ENCODE measurements around the gene CISTR. TPM values are rescaled to one million over a fixed set of nuclear protein-coding genes. Genes with fewer than 3 reads are reported as not detected.

The CISTR gene
- total RNA-seq, 4 donors from 2014 or later = not detected

DNA sequence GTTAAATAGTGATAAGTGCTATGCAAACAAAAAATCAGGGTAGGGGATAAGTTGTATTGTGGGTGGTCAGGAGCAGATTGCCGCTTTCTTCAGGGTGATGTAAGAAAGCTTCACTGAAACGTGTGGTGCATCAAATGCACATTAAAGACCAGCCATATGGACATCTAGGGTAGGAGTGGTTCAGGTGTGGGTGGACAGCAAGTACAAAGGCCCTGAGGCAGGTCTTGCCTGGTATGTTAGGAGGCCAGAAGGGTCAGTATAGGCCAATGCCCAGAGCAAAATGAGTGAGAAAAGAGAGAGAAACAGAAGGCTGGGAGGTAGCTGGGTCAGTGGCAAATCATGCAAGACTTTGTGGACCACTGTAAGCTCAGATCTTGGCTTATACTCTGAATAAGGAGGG is 25.6 kb upstream of the CISTR start:
- H3K27ac ChIP-seq (replicated peaks in 1 of 4) = no peak overlapping the region
- no peak for DNase-seq (ENCODE audit: extremely low spot score)
- H3K4me3 ChIP-seq = no peak overlapping the region
- TF ChIP-seq POLR2AphosphoS5 (IDR thresholded peaks at IDR 0.05) (no peak), CTCF (IDR thresholded peaks at IDR 0.05) (no peak), POLR2A (IDR thresholded peaks at IDR 0.05; ENCODE audit: low read depth) (no peak), EP300 (IDR thresholded peaks at IDR 0.05) (no peak)
- peaks cover 0 to 7% (median 0%) of the 10 kb centered on the region in 4 donors for H3K4me1 ChIP-seq
- no peaks in the 10 kb centered on the region for H3K36me3 ChIP-seq
- H3K9me3 ChIP-seq = no peaks in the 10 kb centered on the region
- 73% methylated on average over 2 of the region's 2 CpGs for WGBS
- peaks cover 0 to 33% (median 0%) of the 10 kb centered on the region in 4 donors for H3K27me3 ChIP-seq
- intact Hi-C loops (cut with DNase I) = no loop called here

DNA sequence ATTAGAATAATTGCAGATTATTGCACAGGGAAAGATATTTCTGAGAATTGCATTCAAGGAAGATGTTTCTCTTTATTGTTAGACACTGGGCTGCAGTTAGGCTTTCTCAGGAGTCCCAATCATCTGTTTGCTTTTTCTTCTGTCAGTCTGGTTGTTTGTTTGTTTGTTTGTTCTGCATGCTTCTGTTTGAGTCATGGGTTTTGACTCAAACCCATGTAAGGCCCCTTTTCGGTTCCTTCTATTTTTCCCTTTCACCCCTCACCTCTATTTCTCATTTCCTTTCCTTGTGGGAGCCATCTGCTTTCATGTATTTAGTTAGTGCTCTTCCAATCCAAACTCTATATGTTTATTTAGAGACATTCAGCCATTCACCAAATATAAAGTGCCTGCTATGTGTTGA is 25.1 kb upstream of the CISTR start:
- TF ChIP-seq POLR2AphosphoS5 (IDR thresholded peaks at IDR 0.05) (no peak), CTCF (IDR thresholded peaks at IDR 0.05) (no peak), POLR2A (IDR thresholded peaks at IDR 0.05; ENCODE audit: low read depth) (no peak), EP300 (IDR thresholded peaks at IDR 0.05) (no peak)
- intact Hi-C loops (cut with DNase I) = no loop called here
- Histone ChIP-seq H3K4me3 (no peak overlapping the region), H3K4me1 (peaks cover 0 to 7% (median 0%) of the 10 kb centered on the region in 4 donors), H3K36me3 (no peaks in the 10 kb centered on the region), H3K9me3 (no peaks in the 10 kb centered on the region), H3K27ac (replicated peaks in 1 of 4) (no peak overlapping the region), H3K27me3 (peaks cover 0 to 30% (median 0%) of the 10 kb centered on the region in 4 donors)
- WGBS = 93% methylated on average over 1 of the region's 1 CpG
- no peak for DNase-seq (ENCODE audit: extremely low spot score)

DNA sequence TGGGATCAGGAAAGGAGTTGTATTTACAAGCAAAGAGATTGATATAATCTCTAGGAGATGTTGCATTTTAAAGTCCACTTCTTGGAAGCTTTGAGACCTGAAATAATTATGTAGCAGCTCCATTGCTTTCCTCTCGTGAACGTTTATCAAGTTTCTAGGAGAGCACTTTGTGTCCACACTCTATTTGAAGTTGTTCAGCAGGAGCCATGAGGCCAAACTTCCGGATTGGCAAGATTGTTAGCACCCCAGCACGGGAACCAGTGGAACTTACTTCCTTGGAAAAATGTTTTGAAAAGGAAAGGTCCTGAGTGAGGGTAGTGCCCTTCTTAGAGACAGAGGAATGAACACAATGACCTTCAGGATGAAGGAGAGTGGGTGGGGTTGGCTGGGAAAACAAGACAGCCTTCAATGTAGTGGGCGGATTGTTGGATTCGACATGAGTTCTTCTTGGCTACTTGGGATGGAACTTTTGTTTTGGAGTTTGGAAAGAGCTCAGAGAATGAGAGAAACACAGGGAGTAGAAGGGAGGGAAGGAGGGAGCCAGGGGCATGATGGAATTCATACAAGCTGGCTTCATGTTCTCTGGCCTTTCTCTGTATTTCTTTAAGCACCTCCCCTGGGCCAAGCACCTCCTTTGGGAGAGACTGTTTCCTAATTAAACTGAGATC is 23.8 kb upstream of the CISTR start:
- TF ChIP-seq EP300 (IDR thresholded peaks at IDR 0.05) = no peak
- no peak for TF ChIP-seq POLR2AphosphoS5 (IDR thresholded peaks at IDR 0.05)
- TF ChIP-seq CTCF (IDR thresholded peaks at IDR 0.05) = no peak
- TF ChIP-seq POLR2A (IDR thresholded peaks at IDR 0.05; ENCODE audit: low read depth) = no peak
- peaks cover 0 to 7% (median 0%) of the 10 kb centered on the region in 4 donors for H3K4me1 ChIP-seq
- H3K4me3 ChIP-seq = no peak overlapping the region
- DNase-seq (ENCODE audit: extremely low spot score) = no peak
- H3K9me3 ChIP-seq = no peaks in the 10 kb centered on the region
- H3K36me3 ChIP-seq = no peaks in the 10 kb centered on the region
- intact Hi-C loops (cut with DNase I) = no loop called here
- 53% methylated on average over 6 of the region's 6 CpGs for WGBS
- peaks cover 0 to 19% (median 0%) of the 10 kb centered on the region in 4 donors for H3K27me3 ChIP-seq
- H3K27ac ChIP-seq (replicated peaks in 1 of 4) = peak overlapping the region in 1 of 4 donors; percentile 8

DNA sequence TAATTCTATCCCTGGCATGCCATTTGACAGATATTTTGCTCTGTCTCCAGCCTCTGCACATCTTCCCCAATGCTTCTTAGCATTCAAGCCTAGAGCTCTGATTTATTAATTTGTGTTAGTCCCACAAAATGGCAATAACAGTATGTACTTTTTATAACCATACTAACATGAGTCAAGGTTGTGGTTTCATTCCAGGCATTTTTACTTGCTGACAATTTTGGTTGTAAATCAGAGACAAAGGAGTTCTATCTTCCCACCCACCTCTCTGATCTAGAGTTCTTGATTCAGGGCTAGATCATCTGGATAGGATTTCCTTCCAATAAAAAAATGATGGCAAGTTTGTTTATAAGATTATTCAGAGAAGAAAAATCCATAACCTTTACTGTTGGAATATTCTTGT is 18.5 kb upstream of the CISTR start:
- peaks cover 0 to 38% (median 2%) of the 10 kb centered on the region in 4 donors for H3K27me3 ChIP-seq
- intact Hi-C loops (cut with DNase I) = no loop called here
- no peak overlapping the region for H3K27ac ChIP-seq (replicated peaks in 1 of 4)
- H3K36me3 ChIP-seq = no peaks in the 10 kb centered on the region
- no peak for TF ChIP-seq POLR2AphosphoS5 (IDR thresholded peaks at IDR 0.05)
- no peak for TF ChIP-seq CTCF (IDR thresholded peaks at IDR 0.05)
- no peak for TF ChIP-seq POLR2A (IDR thresholded peaks at IDR 0.05; ENCODE audit: low read depth)
- TF ChIP-seq EP300 (IDR thresholded peaks at IDR 0.05) = no peak
- no peaks in the 10 kb centered on the region for H3K4me1 ChIP-seq
- DNase-seq (ENCODE audit: extremely low spot score) = no peak
- H3K4me3 ChIP-seq = no peak overlapping the region
- H3K9me3 ChIP-seq = no peaks in the 10 kb centered on the region

DNA sequence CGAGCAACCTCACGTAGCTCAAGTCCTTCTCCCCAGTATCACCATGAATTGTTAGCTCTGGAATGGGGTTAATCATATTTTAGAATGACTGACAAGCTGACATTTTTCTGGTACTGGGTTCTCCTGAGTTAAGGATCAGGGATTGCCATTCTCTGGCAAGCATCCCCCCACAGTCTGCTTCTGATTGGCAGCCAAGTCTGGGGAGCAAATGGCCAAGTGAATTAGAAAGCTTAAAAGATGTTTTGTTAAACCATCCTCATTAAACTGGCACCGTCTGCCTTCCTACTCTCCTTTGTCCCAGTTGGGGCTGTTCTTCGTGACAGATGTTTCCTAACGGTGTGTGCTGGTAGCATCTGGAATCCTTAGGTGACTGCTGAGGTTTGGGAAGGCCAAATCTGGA is 17.2 kb upstream of the CISTR start:
- H3K4me1 ChIP-seq = no peaks in the 10 kb centered on the region
- TF ChIP-seq POLR2A (IDR thresholded peaks at IDR 0.05; ENCODE audit: low read depth) (no peak), EP300 (IDR thresholded peaks at IDR 0.05) (no peak)
- no peak overlapping the region for H3K4me3 ChIP-seq
- H3K36me3 ChIP-seq = no peaks in the 10 kb centered on the region
- H3K9me3 ChIP-seq = no peaks in the 10 kb centered on the region
- DNase-seq (ENCODE audit: extremely low spot score) = no peak
- 78% methylated on average over 5 of the region's 5 CpGs for WGBS
- peaks cover 0 to 47% (median 2%) of the 10 kb centered on the region in 4 donors for H3K27me3 ChIP-seq
- no peak overlapping the region for H3K27ac ChIP-seq (replicated peaks in 1 of 4)
- intact Hi-C loops (cut with DNase I) = no loop called here
